NCI-H1930 (cell line): Measurements from ENCODE around the gene STK32A.

Source experiments
- DNase-seq, 2 experiments: peaks; one replicate each; lab custom pipeline; 2025; lab: John Stamatoyannopoulos, UW

The STK32A gene

DNA sequence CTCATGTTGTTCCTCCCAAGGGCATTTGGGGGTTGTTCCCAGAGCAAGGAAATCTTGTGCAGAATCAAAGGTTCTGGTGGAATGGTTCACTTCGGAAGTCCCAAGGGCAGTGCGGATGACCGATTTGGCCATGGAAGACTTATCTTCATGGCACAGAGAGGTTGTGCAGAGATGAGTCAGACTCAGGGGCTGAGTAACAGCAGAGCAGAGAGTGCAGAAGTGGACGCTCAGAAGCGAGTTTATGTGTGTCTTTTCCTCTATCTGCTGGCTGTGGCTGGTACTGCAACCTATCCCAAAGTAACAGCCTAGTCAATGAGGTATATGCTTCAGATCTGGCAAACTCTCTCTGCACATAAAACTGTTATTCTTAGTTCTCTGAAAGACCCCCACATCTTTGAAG lies 157.0 kb downstream of the STK32A start:
- DNase-seq, result no peak

DNA sequence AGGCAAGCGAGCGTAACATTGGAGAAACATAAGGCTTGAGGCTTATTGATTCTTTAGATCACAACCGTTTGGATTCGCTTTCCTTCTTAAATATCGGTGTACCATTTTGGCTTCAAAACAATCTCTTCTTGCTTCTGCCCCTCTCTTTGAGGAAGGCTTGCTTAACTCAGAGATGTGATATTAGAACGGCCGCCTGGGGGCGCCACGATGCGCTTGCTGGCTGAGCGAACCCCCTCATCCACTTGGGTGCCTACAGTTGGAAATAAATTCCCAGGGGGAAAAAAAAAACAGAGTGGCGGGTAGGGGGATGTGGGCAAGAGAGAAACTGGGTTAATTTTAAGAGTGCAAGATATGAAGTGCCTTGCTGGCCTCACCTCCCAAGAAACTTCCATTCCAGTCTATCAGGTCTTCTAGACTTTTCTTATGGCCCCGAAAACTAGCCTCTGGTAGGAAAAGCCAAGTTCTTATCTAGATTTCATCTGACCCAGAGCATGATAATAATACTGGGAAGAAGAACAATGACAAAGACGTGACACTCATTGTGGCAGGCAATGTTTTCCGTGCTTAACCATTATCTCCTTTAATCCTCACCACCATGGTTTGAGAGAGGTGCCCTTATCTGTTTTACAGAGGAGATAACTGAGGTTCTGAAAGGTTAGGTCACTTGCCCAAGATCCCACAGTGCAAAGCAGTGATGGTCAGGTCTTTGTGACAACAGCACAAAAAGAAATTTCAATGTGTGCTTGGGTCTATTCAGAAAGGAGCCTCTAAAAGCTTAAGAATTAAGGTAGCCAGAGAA lies 159.2 kb downstream of the STK32A start:
- DNase-seq, result no peak

DNA sequence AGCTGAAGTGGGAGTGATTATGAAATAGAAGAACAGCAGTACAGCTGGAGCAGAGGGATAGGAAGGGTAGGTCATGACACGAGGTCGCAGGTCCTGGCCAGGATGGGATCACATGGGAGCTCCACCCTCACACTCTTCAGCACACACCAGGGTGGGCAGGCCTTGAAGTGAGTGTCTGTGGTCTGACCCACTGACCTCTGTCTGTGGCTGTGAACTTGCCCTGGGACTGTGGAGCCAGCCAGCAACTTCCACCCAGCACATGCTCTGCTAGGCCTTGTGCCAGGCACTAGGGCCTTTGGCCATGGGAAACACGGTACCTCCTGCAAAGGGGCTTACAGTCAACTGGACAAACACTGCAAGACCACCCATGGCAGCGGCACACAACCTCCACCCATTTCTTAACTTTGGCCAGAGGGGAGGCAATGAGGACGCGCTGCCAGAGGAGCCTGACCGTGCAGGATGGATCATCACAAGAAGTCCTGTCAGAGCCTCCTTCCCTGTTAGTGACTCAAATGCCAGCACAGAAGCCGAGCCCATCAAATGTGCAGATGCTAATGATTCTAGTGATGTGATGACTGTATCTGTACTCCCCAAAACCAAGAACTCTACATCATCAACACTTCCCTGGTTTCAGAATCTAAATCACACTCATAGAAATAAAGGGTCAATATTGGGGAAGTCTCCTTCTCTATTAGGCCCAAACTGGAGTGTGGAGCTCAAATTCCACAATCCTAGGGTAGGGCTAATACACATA lies 161.4 kb downstream of the STK32A start:
- DNase-seq, result no peak

DNA sequence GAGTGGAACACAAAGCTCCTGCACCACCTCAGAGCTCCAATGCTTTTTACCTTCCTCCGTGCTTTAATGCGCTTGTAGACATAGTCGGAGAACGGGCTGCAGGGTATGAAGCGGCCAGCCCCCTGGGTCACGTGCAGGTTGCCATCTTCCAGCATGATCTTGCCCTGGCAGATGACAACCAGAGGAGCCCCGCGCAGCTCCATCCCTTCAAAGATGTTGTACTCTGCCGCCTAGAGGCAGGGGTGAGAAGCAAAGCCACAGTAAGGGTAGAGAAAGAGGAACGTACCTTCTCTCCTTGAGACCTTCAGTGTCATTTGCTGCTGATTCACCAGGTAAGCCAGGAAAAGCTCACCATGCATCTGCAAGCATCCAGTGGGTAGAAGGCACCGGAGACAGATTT lies 162.8 kb downstream of the STK32A start:
- DNase-seq, result no peak

DNA sequence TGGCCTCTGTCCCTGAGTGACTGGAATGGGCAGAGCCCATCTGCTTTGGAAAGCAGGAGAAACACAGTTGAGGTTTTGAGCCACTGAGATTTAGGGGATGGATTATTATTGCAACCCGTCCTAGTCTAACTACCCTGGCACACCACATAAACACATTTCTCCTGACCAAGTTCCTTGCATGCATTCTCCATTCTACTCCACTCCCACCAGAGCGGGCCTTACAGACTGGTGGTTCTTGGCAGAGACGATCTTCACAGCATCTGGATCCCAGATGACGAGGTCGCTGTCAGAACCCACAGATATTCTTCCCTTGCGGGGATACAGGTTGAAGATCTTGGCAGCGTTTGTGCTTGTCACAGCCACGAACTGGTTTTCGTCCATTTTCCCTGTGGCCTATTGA lies 164.0 kb downstream of the STK32A start:
- no peak for DNase-seq

DNA sequence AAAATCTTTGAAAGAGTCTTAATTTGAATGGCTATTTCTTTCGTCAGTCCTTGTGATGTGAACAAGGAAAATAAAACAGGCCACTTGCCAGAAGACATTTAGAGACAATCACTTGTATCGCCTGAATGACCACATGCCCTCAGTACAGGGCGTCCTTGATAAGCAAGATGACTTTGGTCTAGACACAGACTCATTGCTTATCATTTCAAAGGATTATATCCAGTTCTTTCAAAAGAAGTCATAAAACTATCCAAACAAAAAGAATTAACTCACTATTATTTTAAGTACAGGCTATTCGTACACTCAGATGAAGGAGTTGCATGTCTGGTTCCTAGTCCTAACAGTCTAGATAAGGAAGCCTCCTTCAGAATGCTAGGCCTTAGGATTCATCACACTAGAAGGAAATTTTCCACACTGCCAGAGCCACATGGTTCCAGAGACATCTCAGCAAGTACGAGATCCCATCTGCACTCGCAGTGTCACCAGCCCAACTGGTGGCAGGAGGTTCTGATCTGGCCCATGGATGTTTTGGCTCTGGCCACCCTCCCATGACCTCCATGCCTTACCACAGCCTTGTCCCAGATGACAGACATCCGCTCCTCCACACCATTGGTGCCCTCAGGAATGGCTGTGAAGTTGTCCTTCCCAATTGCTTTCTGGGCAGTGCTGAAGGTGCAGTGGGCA lies 165.4 kb downstream of the STK32A start:
- DNase-seq, result no peak

DNA sequence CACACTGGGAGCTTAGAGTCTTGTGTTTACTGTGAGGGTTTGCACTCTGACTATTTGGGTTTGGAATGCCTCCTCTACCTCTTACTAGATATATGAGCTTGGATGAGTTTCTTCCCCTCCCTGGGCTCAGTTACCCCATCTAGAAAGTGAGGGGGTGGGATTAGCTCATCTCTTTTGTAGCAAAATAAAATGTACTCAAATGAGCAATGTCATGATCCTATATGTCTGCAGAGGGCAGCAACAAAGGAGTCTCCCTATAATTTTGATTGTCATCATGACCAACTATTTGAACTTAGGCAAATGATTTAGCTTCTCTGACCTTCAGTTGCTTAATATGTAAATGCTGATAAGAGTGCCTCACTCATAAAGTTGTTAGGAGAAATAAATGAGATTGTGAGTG lies 166.1 kb downstream of the STK32A start:
- no peak for DNase-seq

DNA sequence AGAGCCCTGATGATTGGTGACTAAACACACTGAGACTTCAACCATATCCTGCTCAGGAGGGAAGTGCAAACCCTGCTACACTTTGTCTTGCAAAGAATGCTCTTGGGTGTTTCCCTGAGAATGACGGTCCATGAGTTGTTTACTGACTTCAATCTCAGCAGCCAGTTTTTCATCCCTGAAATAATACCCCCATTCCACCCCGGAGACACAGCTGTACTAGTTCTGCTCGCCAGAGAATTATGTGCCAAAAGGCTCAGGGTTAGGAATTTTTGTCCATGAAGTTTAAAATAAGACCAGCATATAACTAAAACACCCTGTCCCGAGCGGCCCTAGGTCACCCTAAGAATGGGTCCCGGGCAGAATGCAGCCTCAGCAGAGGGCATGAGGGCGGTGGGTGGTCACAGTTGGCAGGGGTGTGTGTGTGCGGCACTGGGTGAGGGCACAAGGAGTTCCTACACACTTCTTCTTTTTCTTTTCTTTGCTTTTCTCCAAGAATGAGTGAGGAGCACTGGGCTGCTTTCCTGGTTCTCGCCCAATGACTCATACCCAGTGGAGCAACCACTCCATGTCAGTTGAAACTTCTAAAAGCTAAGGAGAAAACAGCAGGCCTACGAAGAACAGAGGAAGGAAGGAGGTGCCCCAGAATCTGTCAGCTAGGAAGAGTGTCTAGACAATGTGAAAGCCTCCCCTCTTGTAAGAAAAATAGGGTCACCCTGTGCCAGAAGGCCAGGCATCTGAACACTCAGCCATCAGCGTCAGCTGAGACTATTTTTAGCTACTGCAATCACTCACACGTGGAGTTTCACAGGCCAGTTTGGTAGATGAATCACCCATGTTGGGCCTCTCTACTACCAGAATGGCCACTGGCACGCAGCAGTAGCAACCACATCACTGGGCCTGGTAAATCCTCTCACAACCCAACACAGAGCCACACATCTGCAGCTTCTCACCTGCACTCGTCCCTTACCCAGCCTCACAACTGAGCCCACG lies 169.1 kb downstream of the STK32A start:
- DNase-seq, result no peak

DNA sequence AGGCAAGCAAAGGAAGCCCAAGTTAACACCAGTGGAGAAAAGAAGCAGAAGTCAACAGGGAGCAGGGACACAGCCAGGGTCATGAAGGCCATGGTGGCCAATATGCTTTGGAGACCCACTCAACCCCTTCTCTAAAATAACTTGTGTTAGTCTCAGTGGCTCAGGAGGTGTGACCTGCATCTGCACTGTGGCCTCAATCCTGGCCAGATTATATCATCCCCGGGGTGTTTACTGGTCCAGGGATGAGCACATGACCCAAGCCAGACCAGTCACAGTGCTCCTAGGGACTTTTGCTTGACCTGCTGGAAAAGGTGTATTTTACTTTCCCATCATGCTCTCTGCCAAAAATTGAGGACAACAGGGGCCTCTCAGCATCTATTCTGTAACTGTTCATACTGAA lies 169.9 kb downstream of the STK32A start:
- no peak for DNase-seq

DNA sequence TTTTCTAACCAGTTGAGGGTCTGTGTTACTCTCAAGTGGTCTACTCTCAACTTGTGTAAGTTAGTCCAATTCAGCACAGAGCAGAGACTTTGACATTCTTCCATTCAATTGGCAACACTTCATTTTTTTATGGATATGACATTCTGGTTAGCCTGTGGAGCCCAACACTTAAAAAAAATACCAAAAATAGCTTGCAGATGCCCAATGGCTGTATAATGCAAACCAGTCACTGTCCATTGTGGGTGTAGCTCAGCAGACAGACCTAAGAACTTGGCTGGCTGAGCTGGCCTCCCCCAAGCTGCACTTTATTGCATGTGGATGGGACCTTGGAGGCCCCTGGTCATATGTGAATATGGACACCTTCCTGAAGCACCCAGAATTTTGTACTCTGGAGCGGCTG lies 171.8 kb downstream of the STK32A start:
- DNase-seq, result no peak

DNA sequence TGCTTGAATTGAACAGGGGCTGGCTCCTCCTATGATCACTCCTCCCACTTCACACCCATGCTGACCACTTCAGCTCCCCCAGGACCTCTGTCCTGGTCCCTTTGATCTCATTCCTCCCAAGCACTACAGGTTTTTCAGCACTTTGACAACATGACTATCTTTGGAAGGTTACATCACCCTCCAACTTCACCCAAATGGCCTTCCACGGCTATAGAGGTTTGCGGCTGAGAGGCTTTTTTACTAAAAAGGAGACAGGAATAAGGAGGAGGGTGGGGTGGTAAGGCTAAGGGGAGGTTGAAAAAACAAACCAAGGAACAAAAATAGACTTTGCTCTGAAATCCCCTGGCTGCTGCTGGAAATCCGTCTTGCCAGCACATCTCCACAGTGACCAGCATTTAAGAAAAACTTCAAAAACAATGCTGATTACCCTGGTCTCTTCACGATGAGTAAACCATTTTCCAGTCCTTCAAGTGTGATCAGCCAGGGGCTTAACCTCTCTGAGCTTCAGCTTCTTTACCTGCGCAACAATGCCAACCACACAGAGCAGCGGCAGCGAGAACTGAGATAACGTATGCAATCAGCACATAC lies 172.4 kb downstream of the STK32A start:
- no peak for DNase-seq

DNA sequence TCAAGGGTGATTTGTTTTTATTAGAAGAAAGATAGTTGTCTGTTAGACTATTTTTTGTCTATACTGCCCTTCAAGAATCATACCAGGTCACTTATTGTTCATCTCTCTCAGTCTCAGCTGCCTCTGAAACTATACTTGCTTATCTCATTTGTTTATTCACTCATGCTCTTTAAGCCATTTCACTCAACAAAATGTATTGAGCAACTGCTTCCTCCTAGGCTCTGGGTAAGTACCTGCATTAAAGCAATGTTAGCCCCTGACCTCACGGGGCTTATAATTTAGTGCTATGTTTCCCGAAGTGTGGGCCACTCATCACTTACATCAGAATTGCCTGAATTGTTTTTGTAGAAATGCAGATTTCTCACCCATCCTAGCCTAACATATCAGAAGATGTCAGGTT lies 174.2 kb downstream of the STK32A start:
- DNase-seq, result no peak

DNA sequence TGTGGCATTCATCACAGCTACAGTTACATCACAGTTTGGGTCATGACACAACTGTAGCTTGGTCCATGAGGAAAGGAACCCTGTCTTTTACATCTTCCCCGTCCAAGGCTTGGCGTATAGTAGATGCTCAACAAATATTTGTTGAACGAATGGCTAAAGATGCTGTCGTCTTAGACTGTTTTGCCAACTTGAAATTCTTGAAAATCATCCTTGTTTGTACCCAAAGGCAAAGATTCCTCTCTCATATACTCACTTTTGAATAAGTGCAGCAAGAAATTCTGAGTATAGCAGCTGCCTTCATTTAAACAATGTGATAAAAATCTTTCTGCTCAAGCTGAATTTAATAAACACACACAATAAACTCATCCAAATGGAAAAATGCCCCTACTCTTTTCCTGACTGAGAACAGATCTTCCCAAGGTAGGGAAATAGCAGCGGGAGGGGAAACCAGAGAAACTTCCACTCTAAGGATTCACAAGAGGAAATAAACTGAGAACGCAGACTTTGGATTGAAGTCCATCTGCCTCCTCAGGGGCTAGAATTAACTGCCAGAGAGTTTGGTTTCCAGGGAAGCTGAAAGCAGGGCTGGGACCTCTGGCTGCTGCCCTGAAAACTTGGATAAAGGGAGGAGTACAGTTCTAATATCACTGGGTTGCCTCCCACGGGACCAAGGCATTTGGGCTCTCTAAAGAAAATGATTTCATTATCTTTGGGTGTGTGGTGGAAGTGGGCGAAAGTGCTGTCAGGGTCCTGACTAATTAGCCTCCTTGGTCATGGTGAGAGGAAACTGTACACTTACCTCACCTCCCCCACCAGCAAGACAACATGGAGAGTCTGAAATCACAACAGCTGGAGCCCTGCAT lies 175.9 kb downstream of the STK32A start:
- no peak for DNase-seq

DNA sequence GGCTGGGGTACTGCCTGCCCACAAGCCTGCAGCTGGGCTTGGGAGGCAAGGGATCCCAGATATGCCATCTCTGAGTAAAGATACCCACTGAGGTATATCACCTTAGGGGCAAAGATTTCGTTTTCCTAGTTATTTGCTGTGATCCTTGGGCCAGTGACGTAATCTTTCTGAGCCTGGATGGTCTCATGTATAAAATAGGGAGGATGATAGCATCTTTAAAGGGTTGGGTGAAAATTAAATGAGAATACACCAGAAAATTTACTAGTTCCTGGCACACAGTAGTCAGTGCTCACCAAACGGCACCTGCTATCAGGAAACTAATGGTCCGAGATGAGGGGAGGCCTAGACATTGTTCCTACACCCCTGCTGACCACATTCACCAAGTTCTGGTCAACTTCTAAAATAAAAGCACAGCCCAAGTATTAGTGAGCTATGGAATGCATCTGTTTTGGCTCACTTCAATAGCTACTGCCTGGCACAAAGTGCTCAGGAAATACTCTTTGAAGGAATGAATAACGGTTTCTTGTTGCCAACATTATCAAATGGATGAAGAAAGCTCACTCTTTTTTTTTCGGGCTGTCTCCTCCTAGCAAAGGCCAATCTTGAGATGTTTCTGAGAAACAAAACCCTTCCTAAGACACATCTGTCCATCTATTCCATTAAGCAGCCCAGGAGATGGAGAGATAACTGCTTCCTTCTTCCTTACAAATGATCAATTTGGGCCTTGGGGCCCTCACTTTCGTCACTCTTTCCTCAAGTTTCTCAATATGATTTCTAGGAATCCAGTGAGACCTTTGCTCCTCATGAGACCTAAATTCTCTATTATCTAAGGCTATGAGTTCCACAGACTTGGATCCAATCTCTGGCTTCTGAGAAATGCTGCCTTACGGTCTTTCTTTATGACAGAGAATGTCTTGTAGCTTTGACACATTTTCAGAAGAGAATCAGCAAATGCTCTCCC lies 176.8 kb downstream of the STK32A start:
- no peak for DNase-seq

DNA sequence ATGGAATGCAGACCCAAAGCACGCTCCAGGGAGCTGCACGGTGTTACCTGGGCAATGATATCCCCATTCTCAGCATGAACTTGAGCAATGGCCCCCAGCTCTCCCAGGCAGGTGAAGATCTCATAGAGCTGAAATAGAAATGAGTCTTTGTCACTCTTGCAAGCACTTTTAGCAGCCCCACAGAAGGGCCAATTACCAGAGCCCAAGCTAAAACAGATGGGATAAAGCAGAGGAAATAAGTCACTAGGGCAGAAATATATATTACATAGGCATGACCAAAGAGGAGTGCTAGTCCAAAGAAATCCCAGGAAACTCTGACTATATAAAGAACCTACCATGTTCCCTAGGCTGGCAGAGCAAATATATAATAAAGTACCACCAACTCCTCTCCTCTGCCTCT lies 177.7 kb downstream of the STK32A start:
- no peak for DNase-seq

DNA sequence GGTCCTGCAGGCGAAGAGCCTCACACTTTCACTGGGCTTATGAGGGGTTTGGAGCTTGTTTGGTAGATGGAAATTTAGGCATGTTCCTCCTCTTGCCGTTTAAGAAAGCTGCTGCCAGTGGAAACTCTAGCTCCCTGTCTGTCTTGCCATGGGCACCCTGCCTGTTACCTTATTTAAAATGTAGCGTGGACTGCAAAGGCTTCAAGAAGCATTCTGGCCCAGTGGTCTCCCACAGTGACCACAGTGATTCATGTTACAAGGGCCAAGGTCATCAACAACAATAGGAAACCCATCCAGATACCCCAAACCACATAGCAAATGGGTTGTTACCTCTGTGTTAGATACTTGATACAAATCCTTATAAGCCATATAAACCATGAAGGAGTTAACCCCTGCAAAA lies 178.4 kb downstream of the STK32A start:
- no peak for DNase-seq

DNA sequence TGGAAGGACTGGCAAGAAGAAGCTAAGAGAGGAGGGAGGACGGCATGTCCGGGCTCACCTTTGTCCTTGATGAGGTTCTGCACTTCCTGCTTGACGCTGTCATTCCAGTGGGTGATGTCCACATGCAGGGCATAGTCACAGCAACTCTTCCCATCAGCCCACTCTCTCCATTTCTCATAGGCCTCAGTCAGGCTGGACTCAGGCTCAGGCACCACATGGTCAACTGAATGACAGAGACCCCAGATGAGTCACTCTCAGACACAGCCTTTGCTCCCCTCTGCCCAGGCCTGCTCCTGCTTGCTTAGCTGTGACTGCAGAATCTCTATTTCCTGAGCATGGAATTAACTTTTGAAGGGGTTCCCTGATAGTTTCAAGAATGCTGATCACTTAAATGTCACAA lies 180.8 kb downstream of the STK32A start:
- no peak for DNase-seq

DNA sequence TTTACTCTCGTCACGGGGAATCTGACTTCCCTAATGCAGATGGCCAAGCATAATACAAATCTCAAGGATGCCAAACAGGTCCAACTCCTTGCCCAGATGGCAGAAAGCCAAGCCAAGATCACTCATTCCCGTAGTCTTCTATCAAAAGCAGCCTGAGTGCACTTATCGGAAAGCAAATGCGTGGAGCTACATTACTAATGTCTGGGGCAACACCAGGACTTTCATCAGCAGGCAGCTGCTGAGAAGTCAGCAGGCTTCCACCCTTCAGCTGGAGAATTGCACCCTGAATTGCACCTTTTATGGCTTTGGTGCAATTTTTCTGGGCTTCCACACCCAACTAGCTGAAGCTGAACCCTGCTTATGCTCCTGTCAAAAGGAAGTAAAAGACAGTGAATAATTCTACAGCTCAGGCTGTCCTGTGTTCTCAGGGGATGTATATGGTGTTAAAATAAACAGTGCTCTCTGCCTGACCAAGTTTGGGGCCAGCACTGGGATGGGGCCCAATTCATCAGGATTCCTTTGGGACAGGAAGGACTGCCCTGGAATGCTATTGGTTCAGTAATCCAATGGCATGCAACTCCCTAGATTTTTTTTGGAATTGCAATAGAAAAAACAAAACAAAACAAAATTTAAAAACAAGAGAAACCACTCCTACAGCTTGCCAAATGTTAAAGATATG lies 182.4 kb downstream of the STK32A start:
- DNase-seq, result no peak

DNA sequence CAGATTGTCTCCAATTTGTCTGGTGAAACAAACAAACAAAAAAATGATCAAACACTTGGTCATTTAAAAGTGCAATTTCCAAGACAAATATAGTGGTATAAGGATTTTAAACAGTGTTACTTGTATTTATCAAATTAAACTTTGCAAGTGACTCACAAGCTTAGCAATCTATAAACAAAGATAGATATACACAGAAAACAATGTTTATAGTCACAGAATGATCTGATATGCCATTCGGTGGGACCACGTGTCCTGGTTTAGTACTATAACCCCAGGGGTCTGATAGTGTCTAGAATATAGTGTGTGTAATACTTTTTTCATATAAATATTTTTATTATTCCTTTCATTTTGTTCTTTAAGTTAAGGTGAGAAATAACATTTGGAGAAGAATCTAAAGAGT lies 183.8 kb downstream of the STK32A start:
- no peak for DNase-seq
